Erythroblast (primary cell): ENCODE measurements around the gene IL7R.

Experiments used
- GATA1 ChIP-seq: IDR thresholded peaks from 2 replicates; pipeline ENCODE4 v1.6.1; 2011; ENCODE audit warnings: low read depth, mild to moderate bottlenecking, control low read depth, low read length, moderate library complexity
- POLR2A ChIP-seq: IDR thresholded peaks from 2 replicates; pipeline ENCODE4 v1.6.1; 2011; ENCODE audit warnings: mild to moderate bottlenecking, low read length

DNA sequence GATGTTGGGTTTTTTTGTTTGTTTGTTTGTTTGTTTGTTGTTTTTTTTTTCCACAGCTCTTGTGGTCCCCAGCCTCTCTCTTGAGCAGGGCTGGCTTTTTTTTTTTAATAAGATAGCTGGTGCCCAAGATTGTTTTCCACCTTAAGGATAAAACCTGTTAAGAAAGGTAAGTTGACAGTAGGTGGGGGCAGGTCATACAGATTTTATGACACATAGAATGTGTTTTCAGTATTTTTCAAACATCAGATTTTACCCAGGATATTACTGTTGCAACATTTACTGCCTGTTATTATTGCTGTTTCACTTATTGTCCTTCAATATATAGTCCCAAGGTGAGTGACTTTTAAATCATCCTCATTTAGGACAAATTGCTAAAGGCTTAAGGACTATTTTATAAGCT lies 3.9 kb upstream of the IL7R start:
- no peak for TF ChIP-seq POLR2A
- no peak for TF ChIP-seq GATA1
